Neuronal stem cell (in vitro differentiated cells): Measurements from ENCODE around the gene DCAF7.
A peak's percentile ranks its signal among the peaks of the same experiment; 100 is the strongest.

Experiments used
- DNase-seq: peaks from one replicate; pipeline ENCODE4 v3.0.0-alpha.2; 2013; ENCODE audit warnings: low spot score
- H2AFZ ChIP-seq: one replicate; pipeline ENCODE4 v1.6.1; 2013; ENCODE audit warnings: mild to moderate bottlenecking, low read length, inconsistent platforms
- H2AK5ac ChIP-seq: 2 replicates; pipeline ENCODE4 v1.6.1; 2013; ENCODE audit warnings: low read depth, mild to moderate bottlenecking, inconsistent platforms, low read length, moderate library complexity, mixed read lengths
- H2BK120ac ChIP-seq: 2 replicates; pipeline ENCODE4 v1.6.1; 2013; ENCODE audit warnings: low read depth, mild to moderate bottlenecking, inconsistent platforms, low read length, moderate library complexity, mixed read lengths
- H2BK12ac ChIP-seq: one replicate; pipeline ENCODE4 v1.6.1; 2013; ENCODE audit warnings: low read length, inconsistent platforms
- H2BK15ac ChIP-seq: 2 replicates; pipeline ENCODE4 v1.6.1; 2013; ENCODE audit warnings: mild to moderate bottlenecking, low read length, inconsistent platforms, mixed read lengths
- H2BK5ac ChIP-seq: one replicate; pipeline ENCODE4 v1.6.1; 2013; ENCODE audit warnings: inconsistent platforms, mild to moderate bottlenecking, low read length, moderate library complexity
- H3K14ac ChIP-seq: one replicate; pipeline ENCODE4 v1.6.1; 2013; ENCODE audit warnings: low read length, inconsistent platforms
- H3K18ac ChIP-seq: 2 replicates; pipeline ENCODE4 v1.6.1; 2013; ENCODE audit warnings: low read length, inconsistent platforms
- H3K23ac ChIP-seq: 2 replicates; pipeline ENCODE4 v1.6.1; 2013; ENCODE audit warnings: low read depth, mild to moderate bottlenecking, mixed read lengths, low read length, inconsistent platforms; ENCODE audit not compliant: poor library complexity
- H3K27ac ChIP-seq: replicated peaks from 3 replicates; pipeline ENCODE4 v1.5.1; 2013; ENCODE audit warnings: low read length, inconsistent platforms
- H3K27me3 ChIP-seq, 3 experiments: 2 replicates each; pipeline ENCODE4 v1.6.1; 2013; ENCODE audit warnings: low read length in 3 of 3, mild to moderate bottlenecking in 2 of 3, inconsistent platforms in 1 of 3, low read depth in 1 of 3, mixed read lengths in 1 of 3, moderate library complexity in 1 of 3; ENCODE audit not compliant: control insufficient read depth in 3 of 3, insufficient read depth in 3 of 3
- H3K36me3 ChIP-seq, 2 donors: replicated peaks in 1 of 2; 2 replicates each; pipeline ENCODE4 v1.6.1; 2013; ENCODE audit warnings: low read length in 2 of 2; ENCODE audit not compliant: control insufficient read depth in 2 of 2, insufficient read depth in 2 of 2
- H3K4ac ChIP-seq: 2 replicates; pipeline ENCODE4 v1.6.1; 2013; ENCODE audit warnings: inconsistent platforms, mild to moderate bottlenecking, low read length, moderate library complexity
- H3K4me1 ChIP-seq, 2 donors: 1 replicate in 1 of 2; 2 replicates in 1 of 2; pipeline ENCODE4 v1.6.1; 2013; ENCODE audit warnings: low read length in 2 of 2, low read depth in 1 of 2; ENCODE audit not compliant: control insufficient read depth in 2 of 2, insufficient read depth in 1 of 2
- H3K4me2 ChIP-seq: one replicate; pipeline ENCODE4 v1.6.1; 2013; ENCODE audit warnings: mild to moderate bottlenecking, low read length, inconsistent platforms; ENCODE audit not compliant: insufficient read depth, poor library complexity, severe bottlenecking
- H3K4me3 ChIP-seq, 2 donors: 2 replicates each; pipeline ENCODE4 v1.5.1; 2013; ENCODE audit warnings: low read length in 2 of 2, mild to moderate bottlenecking in 2 of 2, inconsistent platforms in 1 of 2, moderate library complexity in 1 of 2
- H3K79me1 ChIP-seq: one replicate; pipeline ENCODE4 v1.6.1; 2013; ENCODE audit warnings: low read depth, mild to moderate bottlenecking, inconsistent platforms, low read length, moderate library complexity
- H3K9ac ChIP-seq: one replicate; pipeline ENCODE4 v1.6.1; 2013; ENCODE audit warnings: mild to moderate bottlenecking, low read depth, low read length, inconsistent platforms; ENCODE audit not compliant: poor library complexity
- H3K9me3 ChIP-seq, 2 donors: replicated peaks in 1 of 2; 2 replicates each; pipeline versions ENCODE3 to v1.6.1; 2013; ENCODE audit warnings: low read length in 2 of 2, mild to moderate bottlenecking in 2 of 2, inconsistent platforms in 1 of 2, low read depth in 1 of 2, mixed read lengths in 1 of 2, moderate library complexity in 1 of 2; ENCODE audit not compliant: control insufficient read depth in 2 of 2, insufficient read depth in 1 of 2
- H4K8ac ChIP-seq: one replicate; pipeline ENCODE4 v1.6.1; 2013; ENCODE audit warnings: low read depth, mild to moderate bottlenecking, inconsistent platforms, low read length, moderate library complexity
- H4K91ac ChIP-seq: one replicate; pipeline ENCODE4 v1.6.1; 2013; ENCODE audit warnings: low read length, low read depth, mild to moderate bottlenecking, inconsistent platforms; ENCODE audit not compliant: poor library complexity
- WGBS, 2 donors: extraction: QIAGEN DNeasy Blood & Tissue Kit; methylation state at CpG; one replicate each; pipeline ENCODE4 v1.1.7; 2013; ENCODE audit warnings: missing lambda C conversion rate in 2 of 2, mixed read lengths in 1 of 2; ENCODE audit not compliant: insufficient read length in 2 of 2, insufficient replicate concordance in 1 of 2; ENCODE audit errors: extremely low coverage in 2 of 2; 5-methylcytosine and 5-hydroxymethylcytosine counted together

Gene DCAF7

GRCh38 chr17:63622574-63623390 is 72.5 kb downstream of the DCAF7 start:
- no peak overlapping the region for H2BK15ac ChIP-seq
- H4K91ac ChIP-seq = no peak overlapping the region
- peak overlapping the region; percentile 86 for H3K23ac ChIP-seq
- no peak overlapping the region for H4K8ac ChIP-seq
- peaks cover 6% of the 10 kb centered on the region for H3K79me1 ChIP-seq
- H2BK5ac ChIP-seq = peak overlapping the region; percentile 32
- H3K9me3 ChIP-seq = no peaks in the 10 kb centered on the region
- H3K14ac ChIP-seq = peak overlapping the region; percentile 56
- no CpG with 5 or more reads among the region's 100 CpGs for WGBS, 2 donors
- H2BK120ac ChIP-seq = no peak overlapping the region
- H2AK5ac ChIP-seq = no peak overlapping the region
- H3K9ac ChIP-seq = peak overlapping the region; percentile 90
- H3K4me1 ChIP-seq = peaks cover 2 to 17% of the 10 kb centered on the region in 2 donors
- no peaks in the 10 kb centered on the region for H3K36me3 ChIP-seq
- H3K27ac ChIP-seq = peak overlapping the region; percentile 85
- H3K4ac ChIP-seq = no peak overlapping the region
- DNase-seq = peak; percentile 59
- H2BK12ac ChIP-seq = no peak overlapping the region
- H3K18ac ChIP-seq = peak overlapping the region; percentile 83
- peak overlapping the region; percentile 88 to 98 for H3K4me3 ChIP-seq
- no peaks in the 10 kb centered on the region for H3K27me3 ChIP-seq
- H3K4me2 ChIP-seq = peak overlapping the region; percentile 80
- H2AFZ ChIP-seq = peak overlapping the region; percentile 85

DNA sequence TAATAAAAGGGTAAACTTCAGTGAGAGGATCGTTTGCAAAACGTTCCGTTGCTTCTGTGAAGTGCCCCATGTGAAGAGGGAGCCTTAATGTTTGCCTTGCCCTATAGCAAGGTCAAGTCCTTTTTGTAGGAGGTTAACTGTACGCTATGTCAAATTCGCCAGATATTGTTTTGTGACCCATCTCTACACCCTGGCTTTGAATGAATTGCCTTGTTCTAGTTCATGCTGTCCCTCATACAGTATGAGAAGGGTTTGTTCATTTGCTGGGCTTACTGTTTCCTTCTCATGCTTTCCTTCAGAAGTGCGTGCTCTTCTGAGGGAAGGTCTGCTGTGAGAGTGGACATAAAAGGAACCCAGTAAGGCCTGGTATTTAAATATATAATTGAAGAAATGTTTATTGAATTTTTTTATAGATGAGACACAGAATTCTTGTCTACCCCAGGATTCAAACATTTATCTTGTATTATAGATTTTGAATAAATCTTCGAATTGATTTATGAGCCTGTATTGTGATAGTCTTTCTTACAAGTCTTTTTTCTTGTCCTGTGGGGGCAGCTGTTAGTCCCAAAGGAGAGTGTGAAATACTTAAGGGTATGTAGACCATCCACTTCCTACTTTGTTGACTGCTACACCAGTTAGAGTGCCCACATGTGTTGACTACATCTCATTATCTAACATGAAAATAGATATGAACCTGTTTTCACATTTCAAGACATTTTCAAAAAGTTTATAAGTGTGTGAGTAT is 73.7 kb downstream of the DCAF7 start:
- Histone ChIP-seq H2AFZ (no peak overlapping the region), H3K9me3 (no peaks in the 10 kb centered on the region), H3K4me1 (peaks cover 2 to 17% of the 10 kb centered on the region in 2 donors), H4K8ac (no peak overlapping the region), H4K91ac (no peak overlapping the region), H3K79me1 (peaks cover 6% of the 10 kb centered on the region), H3K27ac (no peak overlapping the region), H2AK5ac (no peak overlapping the region), H3K23ac (no peak overlapping the region), H3K4me3 (peak overlapping the region in 1 of 2 donors; percentile 88), H3K9ac (no peak overlapping the region), H2BK12ac (no peak overlapping the region), H2BK5ac (no peak overlapping the region), H3K36me3 (peaks cover 0 to 5% of the 10 kb centered on the region in 2 donors), H3K18ac (no peak overlapping the region), H3K14ac (no peak overlapping the region), H3K4ac (no peak overlapping the region), H3K4me2 (no peak overlapping the region), H2BK15ac (no peak overlapping the region), H2BK120ac (no peak overlapping the region), H3K27me3 (no peaks in the 10 kb centered on the region)
- no CpG with 5 or more reads among the region's 7 CpGs for WGBS, 2 donors
- DNase-seq = no peak

GRCh38 chr17:63624531-63624880 is 74.2 kb downstream of the DCAF7 start:
- Histone ChIP-seq H4K8ac (no peak overlapping the region), H3K18ac (no peak overlapping the region), H3K36me3 (peaks cover 0 to 8% of the 10 kb centered on the region in 2 donors), H4K91ac (no peak overlapping the region), H3K27ac (no peak overlapping the region), H2BK120ac (no peak overlapping the region), H2AK5ac (no peak overlapping the region), H3K4me3 (no peak overlapping the region), H3K9me3 (no peaks in the 10 kb centered on the region), H2BK12ac (no peak overlapping the region), H3K23ac (no peak overlapping the region), H2AFZ (no peak overlapping the region), H3K4ac (no peak overlapping the region), H3K14ac (no peak overlapping the region), H3K9ac (no peak overlapping the region), H3K4me2 (no peak overlapping the region), H3K79me1 (peaks cover 6% of the 10 kb centered on the region), H2BK15ac (no peak overlapping the region), H2BK5ac (no peak overlapping the region), H3K4me1 (peaks cover 2 to 17% of the 10 kb centered on the region in 2 donors), H3K27me3 (no peaks in the 10 kb centered on the region)
- DNase-seq = no peak
- no CpG with 5 or more reads among the region's 1 CpG for WGBS, 2 donors

DNA sequence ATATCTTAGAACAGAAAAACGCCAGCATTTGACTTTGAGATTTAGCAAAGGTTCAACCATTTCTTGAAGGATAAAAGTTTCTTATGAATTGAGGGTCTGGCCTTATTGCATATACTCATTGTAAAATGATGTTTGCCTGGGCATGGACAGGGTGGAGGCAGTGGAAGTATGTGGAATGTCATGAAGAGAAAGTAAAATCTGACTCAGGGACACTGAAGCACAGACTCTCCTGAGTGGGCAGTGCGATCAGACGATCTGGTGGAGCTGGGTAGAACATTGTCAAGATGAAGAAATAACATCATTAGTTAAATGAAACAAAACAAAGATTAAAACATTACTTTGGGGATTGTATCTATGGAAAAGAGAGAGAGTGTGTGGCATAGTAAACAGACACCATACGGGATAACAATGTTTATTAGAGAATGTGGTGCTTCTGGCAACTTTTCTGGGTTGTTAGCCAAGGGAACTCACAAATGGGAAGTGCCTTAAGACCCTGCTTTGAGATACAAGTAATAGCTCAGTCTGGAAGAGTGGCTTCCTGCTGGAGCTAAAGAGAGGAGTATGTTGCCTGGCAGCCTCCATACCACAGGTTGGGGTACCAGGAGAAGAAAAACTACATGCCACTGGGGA is 76.4 kb downstream of the DCAF7 start:
- H3K79me1 ChIP-seq = peaks cover 6% of the 10 kb centered on the region
- no peak overlapping the region for H3K4me2 ChIP-seq
- no peak overlapping the region for H3K4me3 ChIP-seq
- no peak overlapping the region for H3K18ac ChIP-seq
- H3K4me1 ChIP-seq = peaks cover 2 to 13% of the 10 kb centered on the region in 2 donors
- no peak overlapping the region for H2BK12ac ChIP-seq
- no peaks in the 10 kb centered on the region for H3K27me3 ChIP-seq
- no peak overlapping the region for H2AK5ac ChIP-seq
- H2BK120ac ChIP-seq = no peak overlapping the region
- no peak overlapping the region for H4K8ac ChIP-seq
- H3K4ac ChIP-seq = no peak overlapping the region
- no peak overlapping the region for H3K27ac ChIP-seq
- H3K9ac ChIP-seq = no peak overlapping the region
- no CpG with 5 or more reads among the region's 4 CpGs for WGBS, 2 donors
- no peak overlapping the region for H3K14ac ChIP-seq
- peaks cover 0 to 11% of the 10 kb centered on the region in 2 donors for H3K36me3 ChIP-seq
- no peak for DNase-seq
- no peak overlapping the region for H2BK15ac ChIP-seq
- no peak overlapping the region for H4K91ac ChIP-seq
- H2BK5ac ChIP-seq = no peak overlapping the region
- H2AFZ ChIP-seq = no peak overlapping the region
- H3K23ac ChIP-seq = no peak overlapping the region
- no peaks in the 10 kb centered on the region for H3K9me3 ChIP-seq
